Esophagus squamous epithelium (tissue), 5 donors: Measurements from ENCODE around the gene CHRNG. TPM values are rescaled to one million over a fixed set of nuclear protein-coding genes. Genes with fewer than 3 reads are reported as not detected.
A peak's percentile ranks its signal among the peaks of the same experiment; 100 is the strongest.

ENCODE experiments used
- DNase-seq: peaks from one replicate; lab custom pipeline; 2025; lab: John Stamatoyannopoulos, UW
- H3K27ac ChIP-seq, 4 donors: fragments of 200-600 bp; sonication (generic); one replicate each; pipeline ENCODE4 v1.5.1; 2016 to 2019; ENCODE audit warnings: mild to moderate bottlenecking in 1 of 4
- H3K27me3 ChIP-seq, 4 donors: fragments of 200-600 bp; sonication (generic); 1 replicate in 3 of 4; 2 replicates in 1 of 4; pipeline versions ENCODE4 v1.5.1 to v1.6.0; 2017 to 2021; ENCODE audit warnings: antibody characterized with exemption in 1 of 4
- H3K36me3 ChIP-seq, 3 donors: fragments of 200-600 bp; sonication (generic); one replicate each; pipeline ENCODE4 v1.5.1; 2016 to 2019
- H3K4me1 ChIP-seq, 3 donors: fragments of 200-600 bp; sonication (generic); one replicate each; pipeline ENCODE4 v1.5.1; 2017 to 2019
- H3K4me3 ChIP-seq, 4 donors: fragments of 200-600 bp; sonication (generic); 1 replicate in 3 of 4; 2 replicates in 1 of 4; pipeline ENCODE4 v1.5.1; 2016 to 2019; ENCODE audit warnings: mild to moderate bottlenecking in 2 of 4, moderate library complexity in 1 of 4
- H3K9me3 ChIP-seq, 3 donors: fragments of 200-600 bp; sonication (generic); one replicate each; pipeline ENCODE4 v1.5.1; 2016 to 2019
- POLR2A ChIP-seq, 4 donors: fragments of 450-650 bp; IDR thresholded peaks; one replicate each; pipeline ENCODE4 v1.6.1; 2017; ENCODE audit warnings: antibody characterized with exemption in 4 of 4, mild to moderate bottlenecking in 4 of 4, moderate library complexity in 3 of 4
- WGBS, 2 donors: methylation state at CpG; one replicate each; pipeline ENCODE4 v1.1.5; 2018; 5-methylcytosine and 5-hydroxymethylcytosine counted together
- intact Hi-C: fragments of 100-400 bp; cut with DNase I; formaldehyde crosslinking; loops from one replicate; pipeline ENCODE4 v1.15.0; 2022
- total RNA-seq, 4 donors: library from RNA; depleted of rRNA; stranded (reverse); fragments of >200 nt; gene quantifications; one replicate each; pipeline ENCODE4 v1.1.0, GENCODE V29; 2016
- TF ChIP-seq, protein P1 (sequence below), 6 experiments: fragments of 450-650 bp in 4 of 6; fragments of 200-600 bp in 2 of 6; sonication (generic) in 2 of 6; IDR thresholded peaks; one replicate each; pipeline ENCODE4 v1.5.1; 2016 to 2019; ENCODE audit warnings: antibody characterized with exemption in 6 of 6, mild to moderate bottlenecking in 4 of 6, moderate library complexity in 4 of 6
- donor health status: DM: yes; HTN: yes; CAD: no.

CHRNG gene
- total RNA-seq, 4 donors from 2014 or later: not detected

DNA sequence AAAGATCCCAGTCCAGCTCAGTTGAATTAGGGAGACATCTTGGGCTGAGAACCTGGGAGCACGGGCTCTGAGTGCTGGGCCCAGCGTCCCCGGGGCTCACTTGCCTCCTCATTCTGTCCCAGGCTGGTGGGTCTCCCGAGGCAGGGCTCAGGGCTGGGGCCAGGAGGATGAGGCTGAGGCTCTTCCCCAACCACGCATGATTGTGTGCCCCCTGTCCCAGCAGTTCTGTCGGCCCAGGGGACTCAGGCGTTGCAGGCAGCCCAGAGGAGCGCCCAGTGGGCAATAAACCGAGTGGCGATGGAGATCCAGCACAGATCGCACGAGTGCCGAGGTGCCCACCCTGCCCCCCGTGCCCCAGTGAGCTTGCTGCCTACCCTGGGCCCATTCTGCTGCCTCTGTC, 18.4 kb upstream of the CHRNG start:
- WGBS, 2 donors: 79 to 85% methylated on average over 7 to 14 of the region's 14 CpGs

DNA sequence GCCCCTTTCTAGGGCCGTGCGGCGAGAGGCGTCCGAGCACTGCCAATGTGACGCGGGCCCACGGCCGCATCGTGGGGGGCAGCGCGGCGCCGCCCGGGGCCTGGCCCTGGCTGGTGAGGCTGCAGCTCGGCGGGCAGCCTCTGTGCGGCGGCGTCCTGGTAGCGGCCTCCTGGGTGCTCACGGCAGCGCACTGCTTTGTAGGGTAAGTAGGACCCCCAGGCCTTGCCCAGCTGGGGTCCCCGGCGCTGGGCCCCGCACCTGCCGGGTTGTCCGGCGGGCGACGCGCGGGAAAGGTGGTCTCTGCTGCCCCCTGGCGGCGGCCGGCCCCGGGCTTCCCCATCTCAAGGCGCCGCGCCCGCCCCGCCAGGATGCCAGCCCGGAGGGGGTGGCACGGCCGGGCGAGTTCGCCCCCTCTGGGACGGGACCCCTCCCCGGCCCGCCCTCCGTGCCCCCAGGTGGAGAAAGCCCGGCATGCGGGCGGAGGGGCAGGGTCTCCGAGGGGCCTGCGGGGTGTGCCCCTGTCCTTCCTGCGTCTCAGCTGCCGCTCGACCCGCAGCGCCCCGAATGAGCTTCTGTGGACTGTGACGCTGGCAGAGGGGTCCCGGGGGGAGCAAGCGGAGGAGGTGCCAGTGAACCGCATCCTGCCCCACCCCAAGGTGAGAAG, 17.4 kb upstream of the CHRNG start:
- H3K9me3 ChIP-seq: no peaks in the 10 kb centered on the region
- intact Hi-C loops: loop anchor here (5.0 kb wide), 1 partner anchor 75 kb away; no protein-coding TSS in a partner anchor
- no CpG with 5 or more reads among the region's 66 CpGs for WGBS, 2 donors
- no peak for TF ChIP-seq POLR2A (IDR thresholded peaks at IDR 0.05)
- TF ChIP-seq, protein P1, sequence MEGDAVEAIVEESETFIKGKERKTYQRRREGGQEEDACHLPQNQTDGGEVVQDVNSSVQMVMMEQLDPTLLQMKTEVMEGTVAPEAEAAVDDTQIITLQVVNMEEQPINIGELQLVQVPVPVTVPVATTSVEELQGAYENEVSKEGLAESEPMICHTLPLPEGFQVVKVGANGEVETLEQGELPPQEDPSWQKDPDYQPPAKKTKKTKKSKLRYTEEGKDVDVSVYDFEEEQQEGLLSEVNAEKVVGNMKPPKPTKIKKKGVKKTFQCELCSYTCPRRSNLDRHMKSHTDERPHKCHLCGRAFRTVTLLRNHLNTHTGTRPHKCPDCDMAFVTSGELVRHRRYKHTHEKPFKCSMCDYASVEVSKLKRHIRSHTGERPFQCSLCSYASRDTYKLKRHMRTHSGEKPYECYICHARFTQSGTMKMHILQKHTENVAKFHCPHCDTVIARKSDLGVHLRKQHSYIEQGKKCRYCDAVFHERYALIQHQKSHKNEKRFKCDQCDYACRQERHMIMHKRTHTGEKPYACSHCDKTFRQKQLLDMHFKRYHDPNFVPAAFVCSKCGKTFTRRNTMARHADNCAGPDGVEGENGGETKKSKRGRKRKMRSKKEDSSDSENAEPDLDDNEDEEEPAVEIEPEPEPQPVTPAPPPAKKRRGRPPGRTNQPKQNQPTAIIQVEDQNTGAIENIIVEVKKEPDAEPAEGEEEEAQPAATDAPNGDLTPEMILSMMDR (IDR thresholded peaks at IDR 0.05): peak; percentile 78 to 96 (median 84)
- H3K27me3 ChIP-seq: peaks cover 19 to 91% (median 23%) of the 10 kb centered on the region in 4 donors
- no peaks in the 10 kb centered on the region for H3K36me3 ChIP-seq
- peaks cover 17 to 39% (median 26%) of the 10 kb centered on the region in 3 donors for H3K4me1 ChIP-seq
- no peak overlapping the region for H3K27ac ChIP-seq
- peak overlapping the region in 2 of 4 donors; percentile 19 to 57 for H3K4me3 ChIP-seq
- DNase-seq: no peak

More for the DNA sequence above, 18.4 kb upstream of the CHRNG start:
- Histone ChIP-seq H3K27me3 (peaks cover 19 to 81% (median 23%) of the 10 kb centered on the region in 4 donors), H3K27ac (no peak overlapping the region), H3K4me1 (peaks cover 17 to 39% (median 26%) of the 10 kb centered on the region in 3 donors), H3K36me3 (no peaks in the 10 kb centered on the region), H3K9me3 (no peaks in the 10 kb centered on the region), H3K4me3 (no peak overlapping the region)
- no peak for TF ChIP-seq POLR2A (IDR thresholded peaks at IDR 0.05)
- TF ChIP-seq, protein P1 (IDR thresholded peaks at IDR 0.05): no peak
- no peak for DNase-seq
- intact Hi-C loops: loop anchor here (5.0 kb wide), 1 partner anchor 74 kb away; no protein-coding TSS in a partner anchor

- no peak overlapping the region for H3K27ac ChIP-seq
- no peaks in the 10 kb centered on the region for H3K9me3 ChIP-seq
- peaks cover 17 to 39% (median 26%) of the 10 kb centered on the region in 3 donors for H3K4me1 ChIP-seq
- intact Hi-C loops: loop anchor here (5.0 kb wide), 1 partner anchor 76 kb away; no protein-coding TSS in a partner anchor
- H3K4me3 ChIP-seq: peak overlapping the region in 2 of 4 donors; percentile 19 to 57
- no peak for TF ChIP-seq POLR2A (IDR thresholded peaks at IDR 0.05)
- TF ChIP-seq, protein P1 (IDR thresholded peaks at IDR 0.05): no peak
- DNase-seq: no peak
- peaks cover 19 to 96% (median 23%) of the 10 kb centered on the region in 4 donors for H3K27me3 ChIP-seq
- H3K36me3 ChIP-seq: no peaks in the 10 kb centered on the region
- WGBS, 2 donors: 11 to 13% methylated on average over 7 to 17 of the region's 46 CpGs
These were observed 16.7 kb upstream of the CHRNG start for GRCh38 chr2:232522623-232523401.

DNA sequence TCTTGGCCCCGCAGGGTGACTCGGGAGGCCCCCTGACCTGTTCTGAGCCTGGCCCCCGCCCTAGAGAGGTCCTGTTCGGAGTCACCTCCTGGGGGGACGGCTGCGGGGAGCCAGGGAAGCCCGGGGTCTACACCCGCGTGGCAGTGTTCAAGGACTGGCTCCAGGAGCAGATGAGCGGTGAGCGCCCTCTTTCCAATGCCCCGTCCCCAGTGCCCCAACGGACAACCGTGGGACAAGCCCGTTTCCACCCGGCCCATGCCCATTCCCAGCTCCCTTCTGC, 16.1 kb upstream of the CHRNG start:
- WGBS, 2 donors: 20% methylated on average over 1 of the region's 16 CpGs; no CpG with 5 or more reads in 1 of the 2 donors
- Histone ChIP-seq H3K27me3 (peaks cover 19 to 98% (median 23%) of the 10 kb centered on the region in 4 donors), H3K36me3 (no peaks in the 10 kb centered on the region), H3K27ac (no peak overlapping the region), H3K4me3 (peak overlapping the region in 1 of 4 donors; percentile 34), H3K9me3 (no peaks in the 10 kb centered on the region), H3K4me1 (peaks cover 17 to 39% (median 26%) of the 10 kb centered on the region in 3 donors)
- DNase-seq: no peak
- no peak for TF ChIP-seq POLR2A (IDR thresholded peaks at IDR 0.05)
- TF ChIP-seq, protein P1 (IDR thresholded peaks at IDR 0.05): no peak
- intact Hi-C loops: loop anchor here (5.0 kb wide), 1 partner anchor 76 kb away; no protein-coding TSS in a partner anchor
